Nephron progenitor cell (in vitro differentiated cells): ENCODE measurements around the gene MEOX1.
A peak's percentile ranks its signal among the peaks of the same experiment; 100 is the strongest.

ENCODE experiments used
- DNase-seq: peaks from one replicate; pipeline ENCODE4 v3.0.0; 2021
- H3K27ac Mint-ChIP-seq: 2 replicates; pipeline ENCODE4 v1.8.0; 2021; ENCODE audit warnings: mild to moderate bottlenecking, moderate library complexity, mixed read lengths
- H3K27me3 Mint-ChIP-seq: 2 replicates; pipeline ENCODE4 v1.8.0; 2021; ENCODE audit warnings: mild to moderate bottlenecking, low read depth, mixed read lengths; ENCODE audit not compliant: poor library complexity
- H3K36me3 Mint-ChIP-seq: 2 replicates; pipeline ENCODE4 v1.8.0; 2021; ENCODE audit warnings: low read depth, mixed read lengths
- H3K4me1 Mint-ChIP-seq: 2 replicates; pipeline ENCODE4 v1.8.0; 2021; ENCODE audit warnings: mixed read lengths
- H3K4me3 Mint-ChIP-seq: 2 replicates; pipeline ENCODE4 v1.8.0; 2021; ENCODE audit warnings: mild to moderate bottlenecking, moderate library complexity, mixed read lengths
- H3K9me3 Mint-ChIP-seq: 2 replicates; pipeline ENCODE4 v1.8.0; 2021; ENCODE audit warnings: mild to moderate bottlenecking, moderate library complexity, mixed read lengths
- CTCF ChIP-seq: fragments of 200-600 bp; sonication (generic); IDR thresholded peaks from 2 replicates; pipeline ENCODE4 v1.5.0; 2021; ENCODE audit warnings: antibody characterized with exemption

The MEOX1 gene

GRCh38 chr17:43676471-43676870 lies 14.7 kb upstream of the MEOX1 start:
- Mint-ChIP-seq H3K27me3 (peaks cover 19% of the 10 kb centered on the region), H3K4me1 (peaks cover 97% of the 10 kb centered on the region), H3K36me3 (no peaks in the 10 kb centered on the region), H3K9me3 (no peaks in the 10 kb centered on the region), H3K27ac (peak overlapping the region; percentile 96), H3K4me3 (peak overlapping the region; percentile 65)
- no peak for TF ChIP-seq CTCF
- DNase-seq = no peak

- Mint-ChIP-seq H3K4me3 (no peak overlapping the region), H3K36me3 (no peaks in the 10 kb centered on the region), H3K4me1 (peaks cover 99% of the 10 kb centered on the region), H3K27ac (no peak overlapping the region), H3K27me3 (peaks cover 15% of the 10 kb centered on the region), H3K9me3 (no peaks in the 10 kb centered on the region)
- no peak for TF ChIP-seq CTCF
- DNase-seq = no peak
Measured at GRCh38 chr17:43674394-43674793, 12.7 kb upstream of the MEOX1 start.

GRCh38 chr17:43673516-43674323 lies 12.0 kb upstream of the MEOX1 start:
- Mint-ChIP-seq H3K4me3 (peak overlapping the region; percentile 8), H3K4me1 (peaks cover 95% of the 10 kb centered on the region), H3K27ac (peak overlapping the region; percentile 86), H3K9me3 (no peaks in the 10 kb centered on the region), H3K36me3 (no peaks in the 10 kb centered on the region), H3K27me3 (peaks cover 12% of the 10 kb centered on the region)
- TF ChIP-seq CTCF = peak; percentile 96
- DNase-seq = peak; percentile 85

GRCh38 chr17:43671755-43672519 lies 10.2 kb upstream of the MEOX1 start:
- Mint-ChIP-seq H3K27me3 (peaks cover 5% of the 10 kb centered on the region), H3K9me3 (no peaks in the 10 kb centered on the region), H3K36me3 (no peaks in the 10 kb centered on the region), H3K4me3 (peak overlapping the region; percentile 10), H3K4me1 (peaks cover 88% of the 10 kb centered on the region), H3K27ac (peak overlapping the region; percentile 36)
- DNase-seq = no peak
- TF ChIP-seq CTCF = no peak

- H3K4me1 Mint-ChIP-seq = peaks cover 86% of the 10 kb centered on the region
- H3K4me3 Mint-ChIP-seq = peak overlapping the region; percentile 45
- no peaks in the 10 kb centered on the region for H3K9me3 Mint-ChIP-seq
- H3K27ac Mint-ChIP-seq = peak overlapping the region; percentile 30
- no peaks in the 10 kb centered on the region for H3K36me3 Mint-ChIP-seq
- no peak for DNase-seq
- H3K27me3 Mint-ChIP-seq = peaks cover 3% of the 10 kb centered on the region
- no peak for TF ChIP-seq CTCF
Measured at GRCh38 chr17:43671031-43671692, 9.4 kb upstream of the MEOX1 start.
